GM10248 (cell line): ENCODE data around the gene ADGRD1.

ENCODE experiments used
- CTCF ChIA-PET: fragments of 300-600 bp; sonication (Branson Sonifier 250); formaldehyde crosslinking; extraction: SDS; loops from one replicate; lab custom pipeline; 2021; ENCODE audit warnings: antibody characterized with exemption; lab: Yijun Ruan, JAX
- POLR2A ChIA-PET: fragments of 350-650 bp; sonication (Branson Sonifier 250); formaldehyde crosslinking; extraction: SDS; loops from one replicate; lab custom pipeline; 2020; ENCODE audit warnings: antibody characterized with exemption; lab: Yijun Ruan, JAX
- DNase-seq: peaks from one replicate; pipeline ENCODE4 v3.0.0; 2012; ENCODE audit errors: extremely low spot score
- TF ChIP-seq, protein P1 (sequence below): IDR thresholded peaks from 2 replicates; pipeline ENCODE4 v1.5.1; 2012; ENCODE audit warnings: mild to moderate bottlenecking, low read depth; ENCODE audit errors: extremely low read depth, missing control alignments, control extremely low read depth

Gene ADGRD1

DNA sequence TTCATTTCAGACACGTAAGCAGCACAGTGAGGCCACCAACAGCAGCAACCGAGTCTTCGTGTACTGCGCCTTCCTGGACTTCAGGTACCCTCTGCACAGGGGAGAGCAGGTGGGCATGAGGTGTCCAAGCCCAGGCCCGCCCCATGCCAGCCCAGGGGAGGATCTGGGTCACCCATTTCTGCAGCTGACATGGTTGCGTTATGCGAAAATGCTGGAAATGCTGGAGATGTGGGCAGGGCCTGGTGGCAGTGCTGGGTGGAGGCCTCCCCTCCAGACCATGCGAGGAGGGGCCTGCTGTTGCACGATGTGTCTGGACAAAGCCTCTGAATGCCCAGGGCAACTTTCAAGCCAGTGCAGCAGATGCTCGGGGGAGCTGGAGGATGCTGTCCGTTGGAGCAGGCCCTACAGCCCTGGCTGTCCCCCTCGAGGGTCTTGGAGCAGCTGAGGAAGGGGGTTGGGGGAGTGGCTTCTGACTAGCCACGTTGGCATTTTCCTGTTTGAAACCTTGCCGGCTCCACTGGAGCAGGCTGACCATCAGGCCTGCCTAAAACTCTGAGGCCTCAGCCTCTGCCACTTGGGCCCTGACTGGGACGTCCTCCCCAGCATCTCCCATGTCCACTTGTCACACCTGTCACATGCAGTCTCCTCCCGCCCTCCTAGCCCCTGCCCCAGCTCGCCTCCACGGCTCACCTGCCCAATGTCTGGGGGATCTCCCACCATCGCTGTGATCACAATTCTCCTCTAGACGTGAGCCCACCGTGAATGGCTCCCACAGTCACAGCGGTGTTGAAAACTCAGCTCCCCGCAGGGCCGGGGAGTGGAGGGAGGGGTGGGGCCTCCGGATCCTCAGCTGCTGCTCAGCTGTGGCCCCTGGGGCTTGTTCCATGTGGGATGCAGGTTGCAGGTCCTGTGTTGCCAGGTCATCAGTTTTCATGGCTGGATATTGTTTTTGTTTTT is 123.4 kb downstream of the ADGRD1 start:
- POLR2A ChIA-PET = no interaction called here
- CTCF ChIA-PET = interaction anchor here (2.0 to 2.2 kb wide), 2 partner anchors 9 to 28 kb away, joined by 5 to 8 read pairs; no protein-coding TSS in a partner anchor
- DNase-seq = no peak
- TF ChIP-seq, protein P1, sequence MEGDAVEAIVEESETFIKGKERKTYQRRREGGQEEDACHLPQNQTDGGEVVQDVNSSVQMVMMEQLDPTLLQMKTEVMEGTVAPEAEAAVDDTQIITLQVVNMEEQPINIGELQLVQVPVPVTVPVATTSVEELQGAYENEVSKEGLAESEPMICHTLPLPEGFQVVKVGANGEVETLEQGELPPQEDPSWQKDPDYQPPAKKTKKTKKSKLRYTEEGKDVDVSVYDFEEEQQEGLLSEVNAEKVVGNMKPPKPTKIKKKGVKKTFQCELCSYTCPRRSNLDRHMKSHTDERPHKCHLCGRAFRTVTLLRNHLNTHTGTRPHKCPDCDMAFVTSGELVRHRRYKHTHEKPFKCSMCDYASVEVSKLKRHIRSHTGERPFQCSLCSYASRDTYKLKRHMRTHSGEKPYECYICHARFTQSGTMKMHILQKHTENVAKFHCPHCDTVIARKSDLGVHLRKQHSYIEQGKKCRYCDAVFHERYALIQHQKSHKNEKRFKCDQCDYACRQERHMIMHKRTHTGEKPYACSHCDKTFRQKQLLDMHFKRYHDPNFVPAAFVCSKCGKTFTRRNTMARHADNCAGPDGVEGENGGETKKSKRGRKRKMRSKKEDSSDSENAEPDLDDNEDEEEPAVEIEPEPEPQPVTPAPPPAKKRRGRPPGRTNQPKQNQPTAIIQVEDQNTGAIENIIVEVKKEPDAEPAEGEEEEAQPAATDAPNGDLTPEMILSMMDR = no peak

DNA sequence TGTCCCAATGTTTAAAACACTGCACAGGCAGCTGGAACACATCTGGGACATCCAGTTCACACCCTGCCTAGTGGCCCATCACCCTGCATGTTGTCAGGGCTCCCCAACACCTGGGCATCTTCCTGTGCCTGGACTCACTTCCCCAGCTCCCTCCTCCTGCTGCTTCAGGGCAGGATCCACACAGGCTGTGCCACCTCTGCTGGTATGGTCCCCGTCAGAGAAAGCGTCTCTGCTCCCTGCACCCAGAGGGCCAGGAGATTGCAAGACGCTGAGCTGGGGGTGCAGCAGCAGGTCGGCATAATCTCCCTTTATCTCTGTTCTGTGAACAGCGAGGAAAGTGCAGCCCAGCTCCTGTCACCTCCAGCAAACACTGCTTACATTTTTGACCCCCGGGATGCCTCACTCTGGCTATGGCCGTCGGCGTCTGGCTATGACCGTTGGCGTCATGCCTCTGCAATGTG is 124.3 kb downstream of the ADGRD1 start:
- ChIA-PET POLR2A (no interaction called here), CTCF (interaction anchor here (2.2 kb wide), 1 partner anchor 27 kb away, joined by 8 read pairs; no protein-coding TSS in a partner anchor)
- no peak for DNase-seq
- TF ChIP-seq, protein P1 = no peak

DNA sequence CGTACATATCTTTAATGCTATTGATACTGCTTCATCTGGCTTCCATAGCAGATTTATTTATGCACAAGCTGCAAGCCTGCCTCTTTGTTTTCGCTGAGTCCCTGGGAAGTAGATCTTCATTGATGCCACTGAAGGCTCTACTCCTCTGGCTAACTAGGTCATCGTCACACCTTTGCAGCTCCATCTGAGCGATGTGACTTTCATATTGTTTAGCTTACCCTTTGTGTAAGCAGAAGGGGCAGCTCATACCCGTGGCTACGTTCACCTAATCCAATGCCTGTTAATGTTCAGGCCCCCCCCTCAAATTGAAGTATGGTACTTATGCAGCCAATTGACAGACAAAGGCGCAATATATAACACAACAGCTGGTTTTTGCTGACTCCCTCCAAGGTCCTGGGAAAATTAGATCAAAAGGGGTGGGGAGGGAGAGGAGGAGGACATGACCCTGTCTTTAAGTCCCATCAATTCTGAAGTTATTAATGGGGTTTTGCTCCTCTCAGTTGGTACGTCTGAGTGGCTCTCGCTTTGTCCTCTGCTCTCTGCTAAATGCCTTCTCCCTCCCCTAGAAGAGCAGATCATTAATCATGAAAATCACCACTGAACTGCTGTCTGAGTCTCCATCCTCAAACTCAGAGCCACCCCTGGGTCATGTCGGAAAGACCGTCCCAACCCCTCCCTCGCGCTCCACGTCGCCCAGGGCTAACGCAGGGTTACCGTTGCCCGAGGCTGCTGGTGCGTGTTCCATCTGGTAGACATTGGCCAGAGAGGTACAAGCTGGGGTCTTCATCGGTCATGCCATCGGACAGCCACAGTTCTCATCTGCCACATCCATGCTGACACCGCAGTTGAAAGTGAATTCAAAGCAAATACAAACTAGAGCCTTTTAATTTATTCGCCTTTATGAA is 128.8 kb downstream of the ADGRD1 start:
- ChIA-PET CTCF (no interaction called here), POLR2A (no interaction called here)
- TF ChIP-seq, protein P1 = no peak
- DNase-seq = no peak

DNA sequence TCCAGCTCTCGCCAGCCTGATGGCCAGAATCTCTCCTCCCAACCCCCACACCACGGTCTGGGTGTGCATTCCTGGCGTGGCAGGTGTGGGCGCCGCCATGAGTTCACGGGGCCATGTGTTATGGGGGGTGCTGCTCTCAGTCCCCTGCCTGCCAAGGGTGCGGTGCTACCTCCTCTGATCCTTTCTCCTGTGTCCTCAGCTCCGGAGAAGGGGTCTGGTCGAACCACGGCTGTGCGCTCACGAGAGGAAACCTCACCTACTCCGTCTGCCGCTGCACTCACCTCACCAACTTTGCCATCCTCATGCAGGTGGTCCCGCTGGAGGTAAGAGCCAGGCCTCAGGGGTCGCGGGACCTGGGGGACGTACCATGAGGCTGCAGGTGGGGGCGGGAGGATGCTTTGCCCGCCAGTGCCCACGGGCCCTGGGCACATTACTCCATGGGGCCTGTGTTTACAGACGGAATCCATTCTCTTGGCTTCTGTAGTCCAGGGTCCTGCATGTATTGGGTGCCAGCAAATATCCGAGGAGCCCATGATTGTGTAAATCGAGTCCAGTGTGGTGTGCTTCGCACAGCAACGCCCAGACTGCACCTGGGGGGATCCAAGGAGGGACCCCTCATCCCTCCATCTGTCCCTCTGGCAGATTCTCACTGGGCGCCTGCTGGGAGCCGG is 130.8 kb downstream of the ADGRD1 start:
- CTCF ChIA-PET = interaction anchor here (1.9 kb wide), 2 partner anchors 8 to 20 kb away, joined by 4 to 5 read pairs; no protein-coding TSS in a partner anchor
- no peak for DNase-seq
- POLR2A ChIA-PET = no interaction called here
- TF ChIP-seq, protein P1 = no peak

DNA sequence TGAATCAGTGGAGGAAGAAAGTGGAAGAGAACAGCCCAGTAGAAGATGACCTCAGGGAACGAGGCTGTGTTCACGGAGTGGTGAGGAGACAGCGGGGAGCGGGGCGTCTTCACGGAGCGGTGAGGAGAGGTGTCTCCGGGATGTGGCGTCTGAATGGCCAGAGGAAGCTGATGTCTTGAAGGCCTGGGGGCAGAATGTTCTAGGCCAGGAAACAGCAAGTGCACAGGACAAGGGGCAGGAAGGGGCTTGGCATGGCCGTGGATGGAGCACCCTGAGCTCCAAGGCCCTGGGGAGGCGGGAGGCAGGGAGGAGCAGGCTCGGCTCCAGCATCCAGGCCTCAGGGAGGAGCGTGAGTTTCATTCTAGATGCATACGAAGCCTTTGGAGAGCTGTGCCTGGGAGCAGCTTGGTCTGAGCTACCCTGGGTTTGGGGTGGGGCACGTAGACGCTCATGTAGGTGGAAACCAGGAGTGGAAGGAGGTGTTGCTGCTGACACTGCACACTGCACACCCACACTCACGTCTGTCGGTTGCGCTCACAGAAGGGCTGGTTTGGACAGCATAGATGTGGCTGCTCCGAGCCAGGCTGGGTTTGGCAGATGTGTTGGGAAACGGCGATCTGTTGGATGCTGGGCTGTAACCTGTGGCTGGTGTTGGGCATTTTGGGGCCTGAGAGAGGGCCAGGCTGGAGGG is 131.6 kb downstream of the ADGRD1 start:
- CTCF ChIA-PET = interaction anchor here (1.4 to 1.9 kb wide), 3 partner anchors 9 to 19 kb away, joined by 4 to 5 read pairs (median 4); no protein-coding TSS in a partner anchor
- POLR2A ChIA-PET = no interaction called here
- TF ChIP-seq, protein P1 = no peak
- DNase-seq = no peak
